ENCODE data around the gene GAR1.

DNA sequence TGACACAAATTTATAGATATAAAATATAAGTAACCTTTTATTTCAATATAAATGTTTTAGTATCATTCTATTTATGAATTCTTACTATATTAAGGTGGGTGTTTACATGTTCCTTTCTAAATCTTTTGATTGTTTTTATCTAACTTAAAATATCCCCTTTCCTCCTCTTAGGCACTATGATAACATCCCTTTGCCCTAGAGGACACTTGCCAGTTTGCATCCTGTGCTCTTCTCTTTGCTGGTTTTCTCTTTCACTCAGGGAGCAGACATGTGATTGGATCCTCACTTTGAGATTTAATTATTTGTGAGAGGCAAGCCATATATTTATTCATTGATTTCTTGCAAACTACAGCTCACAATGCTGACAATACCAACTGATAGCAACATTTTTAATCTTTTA lies 48.6 kb downstream of the GAR1 start:
- TF ChIP-seq CTCF (IDR thresholded peaks at IDR 0.05) (no peak), POLR2A (IDR thresholded peaks at IDR 0.05) (no peak)

Data from testis (tissue), 2 donors.